H1 (cell line): ENCODE data around the gene GRIP2.

ENCODE experiments used
- ATF2 ChIP-seq: IDR thresholded peaks from 2 replicates; pipeline ENCODE4 v1.6.1; 2012; ENCODE audit warnings: low read length, inconsistent platforms
- BCL11A ChIP-seq, 2 experiments: IDR thresholded peaks; one replicate each; pipeline ENCODE4 v1.6.1; 2011; ENCODE audit warnings: low read depth in 2 of 2, low read length in 2 of 2, mild to moderate bottlenecking in 2 of 2
- BRCA1 ChIP-seq: IDR thresholded peaks from 2 replicates; pipeline ENCODE4 v1.6.1; 2012; ENCODE audit warnings: low read depth, low read length, improper control_type of control experiment
- CTCF ChIP-seq, 3 experiments: IDR thresholded peaks; 1 replicate in 2 of 3; 2 replicates in 1 of 3; pipeline versions ENCODE4 v1.5.1 to v1.6.1; 2011; ENCODE audit warnings: low read length in 3 of 3, mild to moderate bottlenecking in 3 of 3, inconsistent platforms in 2 of 3, low read depth in 1 of 3, moderate library complexity in 1 of 3; ENCODE audit not compliant: insufficient read depth in 1 of 3; ENCODE audit errors: control extremely low read depth in 1 of 3
- NRF1 ChIP-seq: IDR thresholded peaks from 2 replicates; pipeline ENCODE4 v1.6.1; 2011; ENCODE audit warnings: mild to moderate bottlenecking, low read depth, low read length, improper control_type of control experiment
- POLR2A ChIP-seq, 2 experiments: IDR thresholded peaks; 1 replicate in 1 of 2; 2 replicates in 1 of 2; pipeline ENCODE4 v1.6.1; 2011; ENCODE audit warnings: low read depth in 2 of 2, low read length in 2 of 2, mild to moderate bottlenecking in 2 of 2; ENCODE audit errors: control extremely low read depth in 1 of 2
- RFX5 ChIP-seq: IDR thresholded peaks from 2 replicates; pipeline ENCODE4 v1.6.1; 2011; ENCODE audit warnings: low read depth, low read length, improper control_type of control experiment, borderline replicate concordance
- RXRA ChIP-seq: IDR thresholded peaks from 2 replicates; pipeline ENCODE4 v1.6.1; 2011; ENCODE audit warnings: low read depth, mild to moderate bottlenecking, low read length, moderate library complexity; ENCODE audit not compliant: insufficient read depth
- SIN3A ChIP-seq, 2 experiments: IDR thresholded peaks in 1 of 2; conservative IDR thresholded peaks in 1 of 2; 2 replicates each; pipeline ENCODE4 v1.6.1; 2011 to 2012; ENCODE audit warnings: low read length in 2 of 2, improper control_type of control experiment in 1 of 2, low read depth in 1 of 2, mild to moderate bottlenecking in 1 of 2
- SP1 ChIP-seq: IDR thresholded peaks from 2 replicates; pipeline ENCODE4 v1.6.1; 2011; ENCODE audit warnings: low read depth, low read length
- SRF ChIP-seq: IDR thresholded peaks from 2 replicates; pipeline ENCODE4 v1.6.1; 2011; ENCODE audit warnings: mild to moderate bottlenecking, low read depth, low read length, moderate library complexity
- USF2 ChIP-seq: IDR thresholded peaks from 2 replicates; pipeline ENCODE4 v1.6.1; 2011; ENCODE audit warnings: low read length, improper control_type of control experiment
- YY1 ChIP-seq: IDR thresholded peaks from 2 replicates; pipeline ENCODE4 v1.6.1; 2011; ENCODE audit warnings: low read depth, mild to moderate bottlenecking, low read length

GRCh38 chr3:14546041-14546440 is 5.9 kb upstream of the GRIP2 start:
- TF ChIP-seq CTCF (IDR thresholded peaks at IDR 0.05; ENCODE audit: control extremely low read depth in 1 of 3, insufficient read depth in 1 of 3, low read depth in 1 of 3, low read length in 3 of 3): no peak
- no peak for TF ChIP-seq RFX5
- no peak for TF ChIP-seq SRF
- no peak for TF ChIP-seq SP1
- TF ChIP-seq NRF1: no peak
- TF ChIP-seq POLR2A (IDR thresholded peaks at IDR 0.05; ENCODE audit: control extremely low read depth in 1 of 2, low read depth in 2 of 2, low read length in 2 of 2): no peak
- TF ChIP-seq YY1: no peak
- no peak for TF ChIP-seq ATF2
- no peak for TF ChIP-seq BRCA1
- no peak for TF ChIP-seq SIN3A (conservative IDR thresholded peaks at IDR 0.05 in 1 of 2, IDR thresholded peaks at IDR 0.05 in 1 of 2; ENCODE audit: low read depth in 1 of 2, low read length in 2 of 2)
- no peak for TF ChIP-seq USF2
- no peak for TF ChIP-seq BCL11A (IDR thresholded peaks at IDR 0.05; ENCODE audit: low read depth in 2 of 2, low read length in 2 of 2)
- TF ChIP-seq RXRA: no peak
